Stimulated activated CD8-positive, alpha-beta memory T cell treated with anti-CD3 and anti-CD28 coated beads, Interleukin-15, amount 100 ng/mL, for 4 hours (primary cell): ENCODE measurements around the gene TSSC4.
A peak's percentile ranks its signal among the peaks of the same experiment; 100 is the strongest.

Experiments used
- DNase-seq, 2 donors: peaks; one replicate each; pipeline ENCODE4 v3.0.0-alpha.2; 2020; ENCODE audit warnings: low read depth in 2 of 2

Gene TSSC4

GRCh38 chr11:2433106-2433925 lies 32.8 kb downstream of the TSSC4 start:
- DNase-seq = no peak

- DNase-seq = no peak
Measured at GRCh38 chr11:2434008-2434407, 33.5 kb downstream of the TSSC4 start.

- no peak for DNase-seq
Measured at GRCh38 chr11:2434506-2435255, 34.1 kb downstream of the TSSC4 start.

- no peak for DNase-seq
Measured at GRCh38 chr11:2435288-2436012, 34.9 kb downstream of the TSSC4 start.

- DNase-seq = no peak
Measured at GRCh38 chr11:2436013-2436520, 35.5 kb downstream of the TSSC4 start.

- no peak for DNase-seq
Measured at GRCh38 chr11:2436521-2437031, 36.0 kb downstream of the TSSC4 start.

- DNase-seq = no peak
Measured at GRCh38 chr11:2437516-2437915, 37.0 kb downstream of the TSSC4 start.

- DNase-seq = no peak
Measured at GRCh38 chr11:2439820-2440219, 39.3 kb downstream of the TSSC4 start.

- no peak for DNase-seq
Measured at GRCh38 chr11:2440646-2441045, 40.1 kb downstream of the TSSC4 start.

GRCh38 chr11:2441171-2441570 lies 40.6 kb downstream of the TSSC4 start:
- DNase-seq = no peak

- no peak for DNase-seq
Measured at GRCh38 chr11:2442589-2442988, 42.0 kb downstream of the TSSC4 start.

- no peak for DNase-seq
Measured at GRCh38 chr11:2443406-2443805, 42.9 kb downstream of the TSSC4 start.

- peak; percentile 47 to 54 for DNase-seq
Measured at GRCh38 chr11:2443881-2444820, 43.6 kb downstream of the TSSC4 start, which contains the start of gene TRPM5. TRPM5 (minus strand) TSS chr11:2444514; CDS start chr11:2423036, 21,478 bp downstream.

GRCh38 chr11:2444821-2445745 lies 44.5 kb downstream of the TSSC4 start, which contains the start of gene KCNQ1:
KCNQ1 (plus strand) TSS chr11:2445008; CDS start chr11:2445099, 91 bp downstream.
- no peak for DNase-seq

GRCh38 chr11:2445746-2446551 lies 45.4 kb downstream of the TSSC4 start:
- no peak for DNase-seq

- no peak for DNase-seq
Measured at GRCh38 chr11:2446590-2447252, 46.2 kb downstream of the TSSC4 start.

GRCh38 chr11:2447253-2447950 lies 46.9 kb downstream of the TSSC4 start:
- no peak for DNase-seq
